ENCODE results near the gene GALNT18. TPM values are rescaled to one million over a fixed set of nuclear protein-coding genes. Genes with fewer than 3 reads are reported as not detected.

The GALNT18 gene
- total RNA-seq, 5 donors from 2014 or later (not counting 1 experiment from before 2014, with no cell fraction given) = 0.10 to 0.15 TPM; not detected in 3

- peaks cover 0 to 16% of the 10 kb centered on the region in 2 experiments for H3K27me3 ChIP-seq (replicated peaks in 1 of 2; ENCODE audit: control insufficient read depth in 2 of 2, extremely low read depth in 1 of 2, insufficient read depth in 2 of 2, low read length in 1 of 2)
- Mint-ChIP-seq H3K27ac (no peak overlapping the region), H3K4me3 (no peak overlapping the region), H3K9me3 (no peaks in the 10 kb centered on the region), H3K36me3 (no peaks in the 10 kb centered on the region), H3K4me1 (no peaks in the 10 kb centered on the region), H3K27me3 (peaks cover 4 to 8% of the 10 kb centered on the region in 2 donors)
- DNase-seq (no peak), ATAC-seq (replicated peaks in 1 of 4) (no peak)
- no peaks in the 10 kb centered on the region for H3K4me1 ChIP-seq (ENCODE audit: control insufficient read depth in 1 of 2, extremely low read depth in 1 of 2, insufficient read depth in 2 of 2, low read length in 2 of 2)
- ChIA-PET CTCF (no interaction called here), POLR2A (no interaction called here)
- no peaks in the 10 kb centered on the region for H3K36me3 ChIP-seq (ENCODE audit: control insufficient read depth in 2 of 2, extremely low read depth in 1 of 2, insufficient read depth in 1 of 2, low read length in 1 of 2)
- 60% methylated on average over 2 of the region's 4 CpGs for WGBS (ENCODE audit: insufficient coverage)
- no peak overlapping the region for H3K27ac ChIP-seq (ENCODE audit: low read length)
- no peak overlapping the region for H3K4me3 ChIP-seq (ENCODE audit: control insufficient read depth in 1 of 2, extremely low read depth in 1 of 2, low read length in 1 of 2)
- H3K9me3 ChIP-seq = no peaks in the 10 kb centered on the region
These were observed 195.4 kb downstream of the GALNT18 start for GRCh38 chr11:11426226-11426952.

- H3K9me3 Mint-ChIP-seq = no peaks in the 10 kb centered on the region
- ChIA-PET CTCF (no interaction called here), POLR2A (no interaction called here)
- Histone ChIP-seq H3K9me3 (no peaks in the 10 kb centered on the region), H3K27ac (ENCODE audit: low read length) (no peak overlapping the region), H3K4me1 (ENCODE audit: control insufficient read depth in 1 of 2, extremely low read depth in 1 of 2, insufficient read depth in 2 of 2, low read length in 2 of 2) (no peaks in the 10 kb centered on the region), H3K27me3 (replicated peaks in 1 of 2; ENCODE audit: control insufficient read depth in 2 of 2, extremely low read depth in 1 of 2, insufficient read depth in 2 of 2, low read length in 1 of 2) (peaks cover 0 to 18% of the 10 kb centered on the region in 2 experiments), H3K36me3 (ENCODE audit: control insufficient read depth in 2 of 2, extremely low read depth in 1 of 2, insufficient read depth in 1 of 2, low read length in 1 of 2) (no peaks in the 10 kb centered on the region), H3K4me3 (ENCODE audit: control insufficient read depth in 1 of 2, extremely low read depth in 1 of 2, low read length in 1 of 2) (no peak overlapping the region)
- peaks cover 4 to 8% of the 10 kb centered on the region in 2 donors for H3K27me3 Mint-ChIP-seq
- H3K36me3 Mint-ChIP-seq = no peaks in the 10 kb centered on the region
- WGBS (ENCODE audit: insufficient coverage) = 69% methylated on average over 2 of the region's 5 CpGs
- ATAC-seq (replicated peaks in 1 of 4) = no peak
- DNase-seq = no peak
- H3K4me1 Mint-ChIP-seq = no peaks in the 10 kb centered on the region
- H3K4me3 Mint-ChIP-seq = no peak overlapping the region
- no peak overlapping the region for H3K27ac Mint-ChIP-seq
These were observed 196.0 kb downstream of the GALNT18 start for GRCh38 chr11:11425806-11426205.

GRCh38 chr11:11424688-11425087, 197.1 kb downstream of the GALNT18 start:
- no peak for DNase-seq
- H3K4me1 ChIP-seq (ENCODE audit: control insufficient read depth in 1 of 2, extremely low read depth in 1 of 2, insufficient read depth in 2 of 2, low read length in 2 of 2) = no peaks in the 10 kb centered on the region
- Mint-ChIP-seq H3K27ac (no peak overlapping the region), H3K4me3 (no peak overlapping the region), H3K27me3 (peaks cover 4 to 7% of the 10 kb centered on the region in 2 donors), H3K4me1 (no peaks in the 10 kb centered on the region), H3K9me3 (no peaks in the 10 kb centered on the region), H3K36me3 (no peaks in the 10 kb centered on the region)
- H3K27me3 ChIP-seq (replicated peaks in 1 of 2; ENCODE audit: control insufficient read depth in 2 of 2, extremely low read depth in 1 of 2, insufficient read depth in 2 of 2, low read length in 1 of 2) = peaks cover 0 to 18% of the 10 kb centered on the region in 2 experiments
- H3K36me3 ChIP-seq (ENCODE audit: control insufficient read depth in 2 of 2, extremely low read depth in 1 of 2, insufficient read depth in 1 of 2, low read length in 1 of 2) = no peaks in the 10 kb centered on the region
- POLR2A ChIA-PET = no interaction called here
- H3K9me3 ChIP-seq = no peaks in the 10 kb centered on the region
- 84% methylated on average over 7 of the region's 7 CpGs for WGBS (ENCODE audit: insufficient coverage)
- no peak overlapping the region for H3K27ac ChIP-seq (ENCODE audit: low read length)
- ATAC-seq (replicated peaks in 1 of 4) = no peak
- CTCF ChIA-PET = no interaction called here
- H3K4me3 ChIP-seq (ENCODE audit: control insufficient read depth in 1 of 2, extremely low read depth in 1 of 2, low read length in 1 of 2) = no peak overlapping the region

- Mint-ChIP-seq H3K9me3 (no peaks in the 10 kb centered on the region), H3K27me3 (peaks cover 0 to 9% of the 10 kb centered on the region in 2 donors), H3K4me1 (no peaks in the 10 kb centered on the region), H3K27ac (no peak overlapping the region), H3K4me3 (no peak overlapping the region), H3K36me3 (no peaks in the 10 kb centered on the region)
- DNase-seq (no peak), ATAC-seq (replicated peaks in 1 of 4) (no peak)
- Histone ChIP-seq H3K36me3 (ENCODE audit: control insufficient read depth in 2 of 2, extremely low read depth in 1 of 2, insufficient read depth in 1 of 2, low read length in 1 of 2) (no peaks in the 10 kb centered on the region), H3K27me3 (replicated peaks in 1 of 2; ENCODE audit: control insufficient read depth in 2 of 2, extremely low read depth in 1 of 2, insufficient read depth in 2 of 2, low read length in 1 of 2) (peaks cover 0 to 17% of the 10 kb centered on the region in 2 experiments), H3K4me3 (ENCODE audit: control insufficient read depth in 1 of 2, extremely low read depth in 1 of 2, low read length in 1 of 2) (no peak overlapping the region), H3K9me3 (no peaks in the 10 kb centered on the region), H3K27ac (ENCODE audit: low read length) (no peak overlapping the region), H3K4me1 (ENCODE audit: control insufficient read depth in 1 of 2, extremely low read depth in 1 of 2, insufficient read depth in 2 of 2, low read length in 2 of 2) (no peaks in the 10 kb centered on the region)
- ChIA-PET CTCF (no interaction called here), POLR2A (no interaction called here)
- WGBS (ENCODE audit: insufficient coverage) = 100% methylated on average over 3 of the region's 5 CpGs
These were observed 199.2 kb downstream of the GALNT18 start for GRCh38 chr11:11422411-11423128.

GRCh38 chr11:11421509-11421908, 200.3 kb downstream of the GALNT18 start:
- Histone ChIP-seq H3K36me3 (ENCODE audit: control insufficient read depth in 2 of 2, extremely low read depth in 1 of 2, insufficient read depth in 1 of 2, low read length in 1 of 2) (no peaks in the 10 kb centered on the region), H3K27me3 (replicated peaks in 1 of 2; ENCODE audit: control insufficient read depth in 2 of 2, extremely low read depth in 1 of 2, insufficient read depth in 2 of 2, low read length in 1 of 2) (peaks cover 0 to 26% of the 10 kb centered on the region in 2 experiments), H3K9me3 (no peaks in the 10 kb centered on the region), H3K4me3 (ENCODE audit: control insufficient read depth in 1 of 2, extremely low read depth in 1 of 2, low read length in 1 of 2) (no peak overlapping the region), H3K4me1 (ENCODE audit: control insufficient read depth in 1 of 2, extremely low read depth in 1 of 2, insufficient read depth in 2 of 2, low read length in 2 of 2) (no peaks in the 10 kb centered on the region), H3K27ac (ENCODE audit: low read length) (no peak overlapping the region)
- 55% methylated on average over 1 of the region's 2 CpGs for WGBS (ENCODE audit: insufficient coverage)
- no peak for ATAC-seq (replicated peaks in 1 of 4)
- Mint-ChIP-seq H3K27ac (no peak overlapping the region), H3K36me3 (no peaks in the 10 kb centered on the region), H3K27me3 (peaks cover 6 to 15% of the 10 kb centered on the region in 2 donors), H3K4me1 (peaks cover 0 to under 1% (median 0%) of the 10 kb centered on the region in 3 donors), H3K4me3 (no peak overlapping the region), H3K9me3 (no peaks in the 10 kb centered on the region)
- ChIA-PET POLR2A (no interaction called here), CTCF (no interaction called here)
- no peak for DNase-seq

- no peaks in the 10 kb centered on the region for H3K36me3 ChIP-seq (ENCODE audit: control insufficient read depth in 2 of 2, extremely low read depth in 1 of 2, insufficient read depth in 1 of 2, low read length in 1 of 2)
- H3K27ac Mint-ChIP-seq = no peak overlapping the region
- no peaks in the 10 kb centered on the region for H3K9me3 Mint-ChIP-seq
- H3K4me1 Mint-ChIP-seq = peaks cover 0 to 2% (median 0%) of the 10 kb centered on the region in 3 donors
- peaks cover 10 to 16% of the 10 kb centered on the region in 2 donors for H3K27me3 Mint-ChIP-seq
- no peaks in the 10 kb centered on the region for H3K36me3 Mint-ChIP-seq
- CTCF ChIA-PET = no interaction called here
- 38% methylated on average over 4 of the region's 5 CpGs for WGBS (ENCODE audit: insufficient coverage)
- H3K9me3 ChIP-seq = no peaks in the 10 kb centered on the region
- peaks cover 0 to 28% of the 10 kb centered on the region in 2 experiments for H3K27me3 ChIP-seq (replicated peaks in 1 of 2; ENCODE audit: control insufficient read depth in 2 of 2, extremely low read depth in 1 of 2, insufficient read depth in 2 of 2, low read length in 1 of 2)
- H3K4me3 Mint-ChIP-seq = no peak overlapping the region
- POLR2A ChIA-PET = no interaction called here
- no peak overlapping the region for H3K27ac ChIP-seq (ENCODE audit: low read length)
- no peak for DNase-seq
- no peak for ATAC-seq (replicated peaks in 1 of 4)
- no peaks in the 10 kb centered on the region for H3K4me1 ChIP-seq (ENCODE audit: control insufficient read depth in 1 of 2, extremely low read depth in 1 of 2, insufficient read depth in 2 of 2, low read length in 2 of 2)
- H3K4me3 ChIP-seq (ENCODE audit: control insufficient read depth in 1 of 2, extremely low read depth in 1 of 2, low read length in 1 of 2) = no peak overlapping the region
These were observed 200.9 kb downstream of the GALNT18 start for GRCh38 chr11:11420899-11421285.
